ENCODE measurements around the gene SYNGR3.

SYNGR3 gene

GRCh38 chr16:1976951-1977874, 12.6 kb upstream of the SYNGR3 start:
- DNase-seq (ENCODE audit: low spot score) = no peak

GRCh38 chr16:1977875-1978268, 11.9 kb upstream of the SYNGR3 start:
- no peak for DNase-seq (ENCODE audit: low spot score)

- DNase-seq (ENCODE audit: low spot score) = no peak
These were observed 11.2 kb upstream of the SYNGR3 start for GRCh38 chr16:1978476-1979120.

- no peak for DNase-seq (ENCODE audit: low spot score)
These were observed 10.3 kb upstream of the SYNGR3 start for GRCh38 chr16:1979271-1980029.

GRCh38 chr16:1980030-1980769, 9.6 kb upstream of the SYNGR3 start:
- DNase-seq (ENCODE audit: low spot score) = no peak

- DNase-seq (ENCODE audit: low spot score) = no peak
These were observed 9.0 kb upstream of the SYNGR3 start for GRCh38 chr16:1980770-1981087.

- no peak for DNase-seq (ENCODE audit: low spot score)
These were observed 8.4 kb upstream of the SYNGR3 start, which contains the start of gene NOXO1 for GRCh38 chr16:1981398-1981836. Gene NOXO1 (minus strand): TSS chr16:1981469. CDS start chr16:1981179, 290 bp downstream.

- no peak for DNase-seq (ENCODE audit: low spot score)
These were observed 7.7 kb upstream of the SYNGR3 start for GRCh38 chr16:1982013-1982433.

GRCh38 chr16:1982991-1983543, 6.7 kb upstream of the SYNGR3 start:
- no peak for DNase-seq (ENCODE audit: low spot score)

- peak; percentile 86 for DNase-seq (ENCODE audit: low spot score)
These were observed 6.0 kb upstream of the SYNGR3 start, which contains the start of gene GFER for GRCh38 chr16:1983544-1984346. Gene GFER (plus strand): TSS chr16:1984193. CDS start chr16:1984219, 26 bp downstream.

GRCh38 chr16:1984347-1985225, 5.2 kb upstream of the SYNGR3 start:
- no peak for DNase-seq (ENCODE audit: low spot score)

GRCh38 chr16:1985466-1986150, 4.2 kb upstream of the SYNGR3 start:
- no peak for DNase-seq (ENCODE audit: low spot score)

GRCh38 chr16:1987198-1987597, 2.6 kb upstream of the SYNGR3 start:
- DNase-seq (ENCODE audit: low spot score) = no peak

- DNase-seq (ENCODE audit: low spot score) = no peak
These were observed 256 bp downstream of the SYNGR3 start for GRCh38 chr16:1990101-1990350.

GRCh38 chr16:1990351-1991134, 773 bp downstream of the SYNGR3 start:
- DNase-seq (ENCODE audit: low spot score) = no peak

GRCh38 chr16:1991135-1991551, 1.4 kb downstream of the SYNGR3 start:
- no peak for DNase-seq (ENCODE audit: low spot score)

GRCh38 chr16:1991588-1991947, 1.8 kb downstream of the SYNGR3 start:
- no peak for DNase-seq (ENCODE audit: low spot score)

- peak; percentile 98 for DNase-seq (ENCODE audit: low spot score)
These were observed 2.4 kb downstream of the SYNGR3 start for GRCh38 chr16:1991948-1992703.
